Stimulated activated CD4-positive, alpha-beta T cell treated with anti-CD3 and anti-CD28 coated beads, TNF-alpha, amount 100 ng/mL, for 24 hours (primary cell): ENCODE data around the gene TSC22D4.
A peak's percentile ranks its signal among the peaks of the same experiment; 100 is the strongest.

Source experiments
- DNase-seq, 3 experiments: peaks; one replicate each; pipeline ENCODE4 v3.0.0-alpha.2; 2020; ENCODE audit warnings: low read depth in 3 of 3

Gene TSC22D4

DNA sequence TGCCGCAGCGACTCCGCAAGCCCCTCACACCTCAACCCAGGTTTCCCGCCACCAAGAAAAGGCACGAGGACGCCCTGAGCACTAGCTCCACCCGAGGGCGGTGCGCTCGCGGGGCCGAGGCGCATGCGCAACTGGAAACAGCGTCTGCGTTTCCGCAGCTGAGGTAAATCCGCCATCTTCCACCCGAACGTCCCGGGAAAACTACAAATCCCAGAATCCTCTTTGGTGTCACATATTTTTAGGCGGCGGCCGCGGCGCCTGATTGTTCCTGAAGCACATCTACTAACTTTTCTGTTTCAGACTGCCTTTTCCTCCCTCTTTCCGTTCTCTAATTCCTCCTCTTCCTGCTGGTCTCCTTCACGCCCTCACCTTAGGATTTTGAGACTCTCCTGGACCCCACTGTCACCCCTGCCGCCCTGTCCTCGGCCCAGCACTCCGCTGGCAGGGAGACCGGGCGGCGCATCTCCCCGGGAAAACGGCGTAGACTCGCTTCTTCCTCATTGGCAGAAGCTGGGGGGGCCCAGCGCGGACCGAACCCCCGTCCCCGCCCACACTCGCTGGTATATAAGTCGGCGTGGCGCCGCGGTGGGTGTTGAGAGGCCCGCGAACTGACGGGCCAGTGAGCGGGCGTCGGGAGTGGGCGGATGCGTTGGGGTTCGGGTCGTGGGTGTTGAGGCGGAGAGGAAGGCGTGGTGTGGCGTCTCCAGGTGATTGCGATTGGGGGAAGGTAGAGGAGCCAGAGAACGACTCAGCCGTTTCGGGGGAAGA, 50.6 kb downstream of the TSC22D4 start, which contains the start of gene ZCWPW1:
TSS of gene ZCWPW1 (minus strand) at position 505 of the 768 bp plus-strand sequence. CDS start 8,054 bp downstream, outside the sequence.
- peak; percentile 92 to 98 (median 95) for DNase-seq

DNA sequence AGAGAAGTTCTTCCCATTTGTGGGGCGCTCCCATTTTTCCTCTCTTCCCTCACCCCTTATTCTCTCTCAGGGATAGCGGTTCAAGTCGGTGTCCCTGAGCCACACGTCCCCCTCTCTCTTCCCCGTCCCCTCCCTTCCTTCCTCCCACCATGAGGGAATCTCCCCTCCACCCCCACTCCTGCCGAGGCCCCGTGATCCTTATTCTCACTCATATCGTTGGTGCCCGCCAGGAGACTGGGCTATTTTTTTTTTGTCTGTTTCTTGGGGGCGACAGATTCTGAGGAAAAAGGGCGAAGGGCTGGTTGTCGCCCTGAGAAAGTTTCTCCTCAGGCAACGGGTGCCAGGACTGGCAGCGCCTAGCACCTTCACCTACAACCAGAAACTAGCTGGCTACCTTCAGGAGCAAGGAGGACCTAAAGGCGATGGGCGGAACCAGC, 51.2 kb downstream of the TSC22D4 start:
- DNase-seq = no peak

DNA sequence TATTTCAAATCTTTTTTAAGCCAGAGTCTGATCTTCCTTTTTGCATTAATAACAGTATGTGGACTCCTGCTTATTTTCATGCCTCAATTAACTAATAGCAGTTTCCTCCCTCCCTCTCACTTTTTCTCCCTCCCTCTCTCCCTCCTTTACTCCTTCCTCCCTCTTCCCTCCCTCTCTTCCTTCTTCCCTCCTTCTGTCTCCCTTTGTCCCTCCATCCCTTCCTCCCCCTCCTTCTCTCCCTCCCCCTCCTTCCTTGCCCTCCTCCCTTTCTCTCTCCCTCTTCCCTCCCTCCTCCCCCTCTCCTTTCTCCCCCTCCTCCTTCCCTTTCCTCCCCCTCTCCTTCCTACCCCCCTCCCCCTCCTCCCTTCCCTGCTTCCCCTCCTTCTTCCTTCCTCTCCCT, 52.5 kb downstream of the TSC22D4 start:
- no peak for DNase-seq

DNA sequence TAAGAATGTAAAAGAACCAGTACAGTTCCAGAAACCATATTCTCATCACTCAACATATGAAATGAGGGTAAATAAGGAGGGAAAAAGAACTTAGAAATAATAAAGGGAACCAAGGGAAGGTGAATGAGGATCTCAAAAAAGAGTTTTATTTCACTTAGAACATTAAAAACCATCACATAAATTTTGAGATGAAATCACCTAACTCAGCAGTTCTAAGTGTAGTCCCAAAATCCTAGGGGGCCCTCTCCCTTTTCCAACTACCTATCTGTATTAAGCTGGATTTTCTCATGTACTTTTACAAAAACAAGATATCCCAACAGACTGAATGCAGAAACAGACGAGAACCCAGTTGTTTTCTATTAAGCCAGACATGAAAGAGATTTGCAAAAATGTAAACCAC, 53.7 kb downstream of the TSC22D4 start:
- no peak for DNase-seq

DNA sequence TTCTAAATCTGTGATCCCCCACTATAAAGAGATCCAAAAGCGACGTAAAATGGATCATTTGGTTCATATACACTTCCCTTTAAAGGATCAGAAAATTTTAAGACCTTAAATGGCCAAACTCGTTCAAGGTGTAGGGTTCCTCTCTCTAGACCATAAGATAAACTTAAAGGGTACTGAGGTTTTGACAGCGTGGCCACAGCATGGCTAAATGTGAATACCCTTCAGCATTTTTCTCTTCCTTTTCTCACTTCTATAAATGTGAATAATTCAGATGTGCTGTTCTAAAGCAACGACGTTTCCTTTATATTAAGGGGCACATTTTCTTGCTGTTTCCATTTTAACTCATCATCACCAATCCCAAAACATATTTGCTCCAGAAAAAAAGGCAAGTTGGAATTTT, 55.7 kb downstream of the TSC22D4 start:
- no peak for DNase-seq

DNA sequence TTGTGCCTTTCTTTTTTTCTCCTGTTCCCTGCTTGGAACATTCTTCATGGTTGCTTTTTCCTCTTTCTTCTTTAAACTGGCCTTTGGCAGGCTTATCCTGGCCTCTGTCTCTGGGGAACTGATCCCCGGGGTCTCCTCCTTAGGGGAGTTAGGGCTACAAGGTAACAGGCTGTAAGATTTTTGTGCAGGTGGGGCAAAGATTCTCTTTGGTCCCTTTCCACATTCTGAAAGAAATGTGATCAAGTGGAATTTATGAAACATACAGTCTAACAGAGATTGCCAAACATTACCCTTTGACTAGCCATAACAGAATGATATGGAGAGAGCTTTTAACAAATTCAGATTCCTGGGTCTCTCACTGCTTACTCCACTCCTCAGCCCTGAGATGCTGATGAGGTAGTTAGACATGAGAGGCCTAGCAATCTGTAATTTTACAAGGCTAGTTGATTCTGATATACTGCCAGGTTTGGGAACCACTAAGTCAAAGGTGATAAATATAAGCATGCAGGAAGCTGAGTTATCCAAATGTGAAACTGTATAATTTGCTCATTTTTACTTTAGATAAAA, 59.3 kb downstream of the TSC22D4 start:
- no peak for DNase-seq

DNA sequence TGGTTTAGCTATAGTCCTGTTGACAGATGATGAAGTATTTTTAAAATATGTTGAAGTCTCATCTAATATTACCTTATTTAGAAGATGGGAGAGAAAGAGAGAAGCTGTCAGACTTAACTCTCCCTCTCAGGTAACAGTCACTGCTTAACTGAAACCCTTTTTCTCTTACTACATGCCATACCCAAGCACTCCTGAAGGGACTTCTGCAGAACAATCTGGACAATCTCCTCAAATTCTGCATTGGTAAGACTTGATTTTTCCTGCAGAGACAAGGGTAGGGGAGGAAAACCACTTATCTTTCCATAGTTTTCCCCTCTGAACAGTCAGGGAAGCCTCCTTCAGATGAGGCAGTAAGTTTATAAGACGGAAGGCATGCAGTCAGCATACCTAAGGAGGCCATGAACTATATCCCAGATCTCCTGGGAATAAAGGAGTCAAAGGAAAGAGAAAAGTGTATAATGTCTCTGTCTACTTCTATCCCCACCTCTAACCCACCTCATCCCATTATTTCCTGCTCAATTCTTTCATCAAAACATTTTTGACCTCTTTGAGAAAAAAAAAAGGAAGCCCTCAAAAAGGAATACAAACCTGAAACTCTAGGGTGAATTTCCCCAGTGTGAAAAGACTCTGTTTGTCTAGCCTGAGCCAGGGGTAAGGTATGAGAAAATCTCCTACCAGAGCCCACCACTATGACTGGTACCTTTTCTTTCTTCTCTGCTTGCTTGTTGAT, 59.9 kb downstream of the TSC22D4 start:
- DNase-seq = no peak
